OCI-LY7 (cell line): ENCODE results near the gene ZMIZ1.

Source experiments
- EZH2phosphoT487 ChIP-seq: fragments of 200-600 bp; sonication (generic); IDR thresholded peaks from 2 replicates; pipeline ENCODE4 v1.6.1; 2018; ENCODE audit warnings: low read depth, borderline replicate concordance, mild to moderate bottlenecking, mixed run types, antibody characterized with exemption, low read length, moderate library complexity, mixed read lengths
- TF ChIP-seq, protein P1 (sequence below): fragments of 200-600 bp; sonication (generic); conservative IDR thresholded peaks from 2 replicates; pipeline ENCODE4 v1.5.1; 2014; ENCODE audit warnings: mild to moderate bottlenecking, antibody characterized with exemption, low read length, moderate library complexity, mixed read lengths

DNA sequence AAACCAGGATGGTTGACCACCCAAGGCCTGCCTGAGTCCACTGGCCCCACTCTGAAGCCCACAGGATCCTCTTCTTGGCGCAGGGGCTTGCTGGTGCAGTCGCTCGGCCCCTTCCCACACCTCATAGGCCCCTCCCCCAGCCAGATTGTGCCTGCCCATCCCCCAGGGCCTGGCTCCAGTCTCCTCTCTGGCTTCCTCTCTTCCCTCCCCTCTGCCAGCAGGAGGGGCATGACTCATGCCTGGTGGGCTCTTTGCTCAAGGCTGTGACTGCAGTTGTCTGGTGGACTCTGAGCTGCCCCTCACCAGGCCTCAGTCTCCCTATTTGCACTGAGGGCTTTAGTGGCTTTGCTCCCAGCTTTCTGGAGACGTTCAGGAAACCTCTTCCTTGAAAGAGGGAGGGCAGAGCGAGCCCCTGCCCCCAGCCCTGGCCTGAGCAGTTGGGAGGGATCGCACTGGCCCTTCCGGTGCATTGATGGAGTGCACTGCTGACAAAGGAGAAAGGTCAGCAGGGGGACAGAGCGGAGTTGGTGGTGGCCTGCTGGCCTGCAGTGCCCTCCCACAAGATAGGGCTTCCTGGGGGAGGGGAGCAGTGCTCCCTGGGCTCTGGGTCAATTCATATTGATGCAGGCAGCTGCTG, 60.7 kb downstream of the ZMIZ1 start:
- TF ChIP-seq, protein P1, sequence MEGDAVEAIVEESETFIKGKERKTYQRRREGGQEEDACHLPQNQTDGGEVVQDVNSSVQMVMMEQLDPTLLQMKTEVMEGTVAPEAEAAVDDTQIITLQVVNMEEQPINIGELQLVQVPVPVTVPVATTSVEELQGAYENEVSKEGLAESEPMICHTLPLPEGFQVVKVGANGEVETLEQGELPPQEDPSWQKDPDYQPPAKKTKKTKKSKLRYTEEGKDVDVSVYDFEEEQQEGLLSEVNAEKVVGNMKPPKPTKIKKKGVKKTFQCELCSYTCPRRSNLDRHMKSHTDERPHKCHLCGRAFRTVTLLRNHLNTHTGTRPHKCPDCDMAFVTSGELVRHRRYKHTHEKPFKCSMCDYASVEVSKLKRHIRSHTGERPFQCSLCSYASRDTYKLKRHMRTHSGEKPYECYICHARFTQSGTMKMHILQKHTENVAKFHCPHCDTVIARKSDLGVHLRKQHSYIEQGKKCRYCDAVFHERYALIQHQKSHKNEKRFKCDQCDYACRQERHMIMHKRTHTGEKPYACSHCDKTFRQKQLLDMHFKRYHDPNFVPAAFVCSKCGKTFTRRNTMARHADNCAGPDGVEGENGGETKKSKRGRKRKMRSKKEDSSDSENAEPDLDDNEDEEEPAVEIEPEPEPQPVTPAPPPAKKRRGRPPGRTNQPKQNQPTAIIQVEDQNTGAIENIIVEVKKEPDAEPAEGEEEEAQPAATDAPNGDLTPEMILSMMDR: no peak
- TF ChIP-seq EZH2phosphoT487: no peak
